IMR-90 (cell line): ENCODE results near the gene DNM1. TPM values are rescaled to one million over a fixed set of nuclear protein-coding genes. Genes with fewer than 3 reads are reported as not detected.

ENCODE experiments used
- ATAC-seq: fragments of 200-7000 bp; cut with Tn5 transposase; 2 replicates; pipeline ENCODE4 v1.9.1; 2020; ENCODE audit warnings: low read depth, mild to moderate bottlenecking, moderate library complexity
- BruUV-seq: library from RNA; stranded (reverse); fragments of 400-500 nt; replicated peaks from 2 replicates; lab custom pipeline; 2021; lab: Mats Ljungman, UMichigan
- CTCF ChIA-PET: fragments of 300-600 bp; formaldehyde crosslinking; extraction: SDS; loops from one replicate; lab custom pipeline; 2021; ENCODE audit warnings: antibody characterized with exemption; lab: Yijun Ruan, JAX
- POLR2A ChIA-PET: fragments of 300-600 bp; sonication (Branson Sonifier 250); formaldehyde crosslinking; loops from one replicate; lab custom pipeline; 2022; ENCODE audit warnings: antibody characterized with exemption; ENCODE audit not compliant: unreplicated experiment; lab: Charles Lee
- DNase-seq: peaks from one replicate; pipeline ENCODE4 v3.0.0; 2013
- H2AFZ ChIP-seq: replicated peaks from 2 replicates; pipeline ENCODE3; 2013; ENCODE audit warnings: low read length, mild to moderate bottlenecking; ENCODE audit not compliant: poor library complexity
- H2AK5ac ChIP-seq: 2 replicates; pipeline ENCODE4 v1.6.1; 2013; ENCODE audit warnings: low read depth, low read length, inconsistent platforms
- H2AK9ac ChIP-seq: replicated peaks from 2 replicates; pipeline ENCODE3; 2013; ENCODE audit warnings: mild to moderate bottlenecking, low read depth, low read length, moderate library complexity; ENCODE audit not compliant: poor library complexity
- H2BK120ac ChIP-seq: 2 replicates; pipeline ENCODE4 v1.6.1; 2013; ENCODE audit warnings: low read depth, low read length, inconsistent platforms
- H2BK15ac ChIP-seq: 3 replicates; pipeline ENCODE4 v1.6.1; 2013; ENCODE audit warnings: low read depth, low read length, inconsistent platforms
- H2BK20ac ChIP-seq: 2 replicates; pipeline ENCODE4 v1.6.1; 2013; ENCODE audit warnings: low read depth, mild to moderate bottlenecking, inconsistent platforms, low read length, moderate library complexity
- H2BK5ac ChIP-seq: 2 replicates; pipeline ENCODE4 v1.6.1; 2013; ENCODE audit warnings: mild to moderate bottlenecking, low read depth, low read length, inconsistent platforms; ENCODE audit not compliant: poor library complexity, severe bottlenecking
- H3K14ac ChIP-seq: replicated peaks from 2 replicates; pipeline ENCODE4 v1.6.1; 2013; ENCODE audit warnings: low read depth, low read length, inconsistent platforms
- H3K18ac ChIP-seq: 2 replicates; pipeline ENCODE4 v1.6.1; 2013; ENCODE audit warnings: low read depth, low read length, control low read depth
- H3K23ac ChIP-seq: 2 replicates; pipeline ENCODE4 v1.6.1; 2013; ENCODE audit warnings: low read depth, low read length, inconsistent platforms
- H3K27ac ChIP-seq: 2 replicates; pipeline ENCODE4 v1.5.1; 2013; ENCODE audit warnings: mild to moderate bottlenecking, control low read depth, low read length; ENCODE audit not compliant: insufficient read depth
- H3K27me3 ChIP-seq: 2 replicates; pipeline ENCODE4 v1.6.1; 2013; ENCODE audit warnings: low read length; ENCODE audit not compliant: control insufficient read depth, insufficient read depth
- H3K36me3 ChIP-seq: 2 replicates; pipeline ENCODE4 v1.6.1; 2013; ENCODE audit warnings: low read length, mixed read lengths; ENCODE audit not compliant: control insufficient read depth, insufficient read depth
- H3K4ac ChIP-seq: 2 replicates; pipeline ENCODE4 v1.6.1; 2013; ENCODE audit warnings: low read depth, low read length, inconsistent platforms
- H3K4me1 ChIP-seq: 2 replicates; pipeline ENCODE4 v1.6.1; 2013; ENCODE audit warnings: low read length, mixed read lengths; ENCODE audit not compliant: control insufficient read depth, insufficient read depth
- H3K4me2 ChIP-seq: 2 replicates; pipeline ENCODE4 v1.6.1; 2013; ENCODE audit warnings: low read depth, mild to moderate bottlenecking, control low read depth, low read length, moderate library complexity
- H3K4me3 ChIP-seq: 2 replicates; pipeline ENCODE4 v1.5.1; 2013; ENCODE audit warnings: low read depth, mild to moderate bottlenecking, control low read depth, low read length, moderate library complexity; ENCODE audit not compliant: insufficient read depth
- H3K56ac ChIP-seq: 2 replicates; pipeline ENCODE4 v1.6.1; 2013; ENCODE audit warnings: low read length, inconsistent platforms; ENCODE audit not compliant: insufficient read depth; ENCODE audit errors: extremely low read depth
- H3K79me1 ChIP-seq, 2 experiments: 2 replicates each; pipeline ENCODE4 v1.6.1; 2013; ENCODE audit warnings: low read length in 2 of 2, inconsistent platforms in 1 of 2, low read depth in 1 of 2
- H3K9ac ChIP-seq: 2 replicates; pipeline ENCODE4 v1.6.1; 2013; ENCODE audit warnings: low read depth, low read length, control low read depth
- H3K9me1 ChIP-seq: 2 replicates; pipeline ENCODE4 v1.6.1; 2013; ENCODE audit warnings: low read length, inconsistent platforms; ENCODE audit not compliant: insufficient read depth
- H3K9me3 ChIP-seq: 2 replicates; pipeline ENCODE4 v1.6.1; 2013; ENCODE audit warnings: low read length; ENCODE audit not compliant: control insufficient read depth, insufficient read depth
- H4K20me1 ChIP-seq: 2 replicates; pipeline ENCODE4 v1.6.1; 2013; ENCODE audit warnings: low read length, inconsistent platforms; ENCODE audit not compliant: insufficient read depth
- H4K5ac ChIP-seq: 2 replicates; pipeline ENCODE4 v1.6.1; 2013; ENCODE audit warnings: mild to moderate bottlenecking, low read depth, low read length, control low read depth
- H4K8ac ChIP-seq, 2 experiments: 2 replicates each; pipeline ENCODE4 v1.6.1; 2013; ENCODE audit warnings: low read depth in 2 of 2, low read length in 2 of 2, control low read depth in 1 of 2, inconsistent platforms in 1 of 2
- H4K91ac ChIP-seq: 2 replicates; pipeline ENCODE4 v1.6.1; 2013; ENCODE audit warnings: low read depth, low read length, inconsistent platforms; ENCODE audit not compliant: insufficient read depth
- CEBPB ChIP-seq: IDR thresholded peaks from 2 replicates; pipeline ENCODE4 v1.6.1; 2012; ENCODE audit warnings: low read depth, low read length, improper control_type of control experiment
- CHD1 ChIP-seq: IDR thresholded peaks from 2 replicates; pipeline ENCODE4 v1.6.1; 2012; ENCODE audit warnings: low read depth, low read length, improper control_type of control experiment
- CTCF ChIP-seq: conservative IDR thresholded peaks from 2 replicates; pipeline ENCODE4 v1.5.1; 2012; ENCODE audit warnings: mild to moderate bottlenecking, low read depth, low read length, improper control_type of control experiment
- MAFK ChIP-seq: IDR thresholded peaks from 2 replicates; pipeline ENCODE4 v1.6.1; 2012; ENCODE audit warnings: low read depth, low read length, improper control_type of control experiment
- MAZ ChIP-seq: IDR thresholded peaks from 2 replicates; pipeline ENCODE4 v1.6.1; 2012; ENCODE audit warnings: low read depth, mild to moderate bottlenecking, low read length, improper control_type of control experiment, moderate library complexity, borderline replicate concordance
- NFE2L2 ChIP-seq: fragments of 150-350 bp; IDR thresholded peaks from 2 replicates; pipeline ENCODE4 v1.6.1; 2016; ENCODE audit warnings: low read depth, mild to moderate bottlenecking, low read length
- POLR2A ChIP-seq: IDR thresholded peaks from 2 replicates; pipeline ENCODE4 v1.6.1; 2012; ENCODE audit warnings: mild to moderate bottlenecking, low read depth, low read length
- RAD21 ChIP-seq: IDR thresholded peaks from 2 replicates; pipeline ENCODE4 v1.6.1; 2012; ENCODE audit warnings: low read length, improper control_type of control experiment
- RCOR1 ChIP-seq: IDR thresholded peaks from 2 replicates; pipeline ENCODE4 v1.6.1; 2012; ENCODE audit warnings: mild to moderate bottlenecking, low read length, improper control_type of control experiment; ENCODE audit not compliant: insufficient replicate concordance
- RFX5 ChIP-seq: IDR thresholded peaks from 2 replicates; pipeline ENCODE4 v1.8.0; 2012; ENCODE audit warnings: low read depth, mild to moderate bottlenecking, low read length, moderate library complexity
- SMC3 ChIP-seq: fragments of 150-350 bp; IDR thresholded peaks from 2 replicates; pipeline ENCODE4 v1.6.1; 2016; ENCODE audit warnings: low read depth, mild to moderate bottlenecking, antibody characterized with exemption, low read length, moderate library complexity
- WGBS, 2 experiments: methylation state at CpG; one replicate each; pipeline versions ENCODE4 v1.1.5 to v1.1.7; 2013; ENCODE audit warnings: missing lambda C conversion rate in 2 of 2; ENCODE audit not compliant: insufficient read length in 1 of 2; ENCODE audit errors: extremely low coverage in 2 of 2; 5-methylcytosine and 5-hydroxymethylcytosine counted together
- dilution Hi-C: fragments of 300-500 bp; cut with HindIII; formaldehyde crosslinking; loops from one replicate; pipeline ENCODE4 v1.14.3; 2018; ENCODE audit warnings: low sequenced_read_pairs; ENCODE audit not compliant: unreplicated experiment
- in situ Hi-C: fragments of 300-500 bp; cut with MboI; formaldehyde crosslinking; loops from 3 replicates; pipeline ENCODE4 v1.14.3; 2019; ENCODE audit warnings: low sequenced_read_pairs, inconsistent platforms, mixed read lengths
- intact Hi-C: fragments of 100-400 bp; cut with micrococcal nuclease; formaldehyde crosslinking; loops from 2 replicates; pipeline ENCODE4 v1.10.0; 2022
- polyA plus RNA-seq, 3 experiments: library from polyadenylated mRNA; depleted of rRNA; stranded (reverse); fragments of >200 nt; gene quantifications; 2 replicates each; pipeline ENCODE4 v1.2.3, GENCODE V29; 2012; ENCODE audit warnings: low replicate concordance in 1 of 3
- total RNA-seq: library from RNA; depleted of rRNA; stranded (reverse); fragments of >200 nt; gene quantifications from 2 replicates; pipeline ENCODE4 v1.2.3, GENCODE V29; 2012

The DNM1 gene
- total and polyA plus RNA-seq, 2 of the 4 experiments (the other 2 are of a cell fraction) = 13.6 to 17.7 TPM

GRCh38 chr9:128213746-128214497, 10.7 kb downstream of the DNM1 start:
- Histone ChIP-seq H3K4me3 (no peak overlapping the region), H2AK5ac (peak overlapping the region; percentile 38; the same call in 1 of the 2 replicates), H3K9ac (no peak overlapping the region), H3K14ac (no peak overlapping the region), H4K20me1 (0 out of 2 replicates have a peak, but pooled peaks cover 4% of the 10 kb centered on the region), H3K36me3 (no peaks in the 10 kb centered on the region; the same call in 1 of the 2 replicates), H3K9me3 (no peaks in the 10 kb centered on the region), H3K56ac (no peak overlapping the region), H2BK120ac (no peak overlapping the region), H3K4me2 (no peak overlapping the region), H3K23ac (no peak overlapping the region), H4K5ac (no peak overlapping the region), H3K9me1 (peaks cover 13% of the 10 kb centered on the region), H3K27ac (no peak overlapping the region), H2AK9ac (peak overlapping the region; percentile 43), H4K91ac (no peak overlapping the region), H3K18ac (no peak overlapping the region), H2BK20ac (no peak overlapping the region), H3K79me1 (no peaks in the 10 kb centered on the region; a peak in 1 of 4 replicates), H2BK15ac (no peak overlapping the region), H3K27me3 (no peaks in the 10 kb centered on the region), H3K4me1 (peaks cover 20% of the 10 kb centered on the region), H3K4ac (no peak overlapping the region; the same call in 1 of the 2 replicates), H4K8ac (no peak overlapping the region), H2BK5ac (no peak overlapping the region), H2AFZ (no peak overlapping the region)
- no TSS peak for BruUV-seq
- POLR2A ChIA-PET = no interaction called here
- 95% methylated on average over 10 of the region's 12 CpGs; no CpG with 5 or more reads in 1 of the 2 experiments for WGBS, 2 experiments
- dilution Hi-C loops (no loop called here), intact Hi-C loops (no loop called here), in situ Hi-C loops (no loop called here)
- no peak for DNase-seq
- CTCF ChIA-PET = no interaction called here
- ATAC-seq = no peak
- TF ChIP-seq MAZ = no peak
- no peak for TF ChIP-seq RAD21
- TF ChIP-seq CHD1 = no peak
- no peak for TF ChIP-seq POLR2A
- TF ChIP-seq CEBPB = no peak
- no peak for TF ChIP-seq RFX5
- TF ChIP-seq NFE2L2 = no peak
- no peak for TF ChIP-seq RCOR1
- no peak for TF ChIP-seq CTCF
- no peak for TF ChIP-seq MAFK
- no peak for TF ChIP-seq SMC3
